A549 (cell line): ENCODE results near the gene ACSBG1. TPM values are rescaled to one million over a fixed set of nuclear protein-coding genes. Genes with fewer than 3 reads are reported as not detected.

Experiments
- ATAC-seq, 2 experiments: fragments of 200-7000 bp in 1 of 2; fragments of >200 bp in 1 of 2; cut with Nextera tagmentation in 1 of 2; cut with Tn5 transposase in 1 of 2; 3 replicates each; pipeline versions ENCODE4 v1.8.0 to v1.9.1; 2018 to 2020; ENCODE audit warnings: mild to moderate bottlenecking in 1 of 2, moderate library complexity in 1 of 2
- CTCF ChIA-PET: fragments of 300-600 bp; sonication (Branson Sonifier 250); formaldehyde crosslinking; extraction: SDS; loops from one replicate; lab custom pipeline; 2021; ENCODE audit warnings: antibody characterized with exemption, inconsistent platforms; lab: Yijun Ruan, JAX
- POLR2A ChIA-PET: fragments of 350-600 bp; formaldehyde crosslinking; extraction: SDS; loops from one replicate; lab custom pipeline; 2021; ENCODE audit warnings: antibody characterized with exemption, inconsistent platforms; lab: Yijun Ruan, JAX
- DNase-seq, 2 experiments: peaks; one replicate each; pipeline versions ENCODE4 v3.0.0 to v3.0.0-alpha.2; 2011 to 2016; ENCODE audit warnings: low read depth in 1 of 2, low spot score in 1 of 2
- FAIRE-seq: peaks from 2 replicates; lab custom pipeline; 2011; peaks lifted over from hg19 to GRCh38; lab: Jason Lieb, UNC
- H3K27ac ChIP-seq, 2 experiments: fragments of >200 bp; sonication (Bioruptor Twin); formaldehyde crosslinking; 3 replicates each; pipeline ENCODE4 v1.5.1; 2016 to 2017
- H3K4me1 ChIP-seq: fragments of >200 bp; sonication (Bioruptor Twin); formaldehyde crosslinking; 3 replicates; pipeline ENCODE4 v1.6.1; 2016
- H3K4me2 ChIP-seq: fragments of >200 bp; sonication (Bioruptor Twin); formaldehyde crosslinking; 3 replicates; pipeline ENCODE4 v1.6.1; 2016
- H3K4me3 ChIP-seq: fragments of >200 bp; sonication (Bioruptor Twin); formaldehyde crosslinking; 3 replicates; pipeline ENCODE4 v1.5.1; 2016
- H3K9me3 ChIP-seq: fragments of >200 bp; sonication (Bioruptor Twin); formaldehyde crosslinking; 3 replicates; pipeline ENCODE4 v1.6.1; 2016
- CBX8 ChIP-seq: fragments of 200-600 bp; sonication (generic); IDR thresholded peaks from 2 replicates; pipeline ENCODE4 v1.6.1; 2016
- CEBPB ChIP-seq, 2 experiments: fragments of >200 bp in 1 of 2; sonication (Bioruptor Twin) in 1 of 2; formaldehyde crosslinking in 1 of 2; IDR thresholded peaks; 2 replicates each; pipeline ENCODE4 v1.6.1; 2012 to 2016
- EHF ChIP-seq: fragments of 250-450 bp; sonication (Bioruptor Pico); IDR thresholded peaks from 2 replicates; pipeline ENCODE4 v1.5.0; 2020; ENCODE audit warnings: mild to moderate bottlenecking
- FOSB ChIP-seq: fragments of 250-450 bp; sonication (Bioruptor Pico); IDR thresholded peaks from 2 replicates; pipeline ENCODE4 v1.5.0; 2020; ENCODE audit warnings: mild to moderate bottlenecking, moderate library complexity
- FOSL2 ChIP-seq, 2 experiments: fragments of 450-650 bp in 1 of 2; fragments of >200 bp in 1 of 2; sonication (Bioruptor Twin) in 1 of 2; formaldehyde crosslinking; IDR thresholded peaks; 2 replicates each; pipeline versions ENCODE4 v1.5.0 to v1.6.1; 2016 to 2020; ENCODE audit warnings: mild to moderate bottlenecking in 1 of 2, moderate library complexity in 1 of 2
- HEYL ChIP-seq: fragments of 250-450 bp; sonication (Bioruptor Pico); IDR thresholded peaks from 2 replicates; pipeline ENCODE4 v1.8.0; 2021; ENCODE audit warnings: mild to moderate bottlenecking, moderate library complexity
- HOXB5 ChIP-seq: fragments of 250-450 bp; sonication (Bioruptor Pico); IDR thresholded peaks from 2 replicates; pipeline ENCODE4 v1.5.0; 2020; ENCODE audit warnings: mild to moderate bottlenecking, moderate library complexity
- KDM5A ChIP-seq: fragments of 200-600 bp; sonication (generic); IDR thresholded peaks from 2 replicates; pipeline ENCODE4 v1.6.1; 2016; ENCODE audit warnings: antibody characterized with exemption, mild to moderate bottlenecking
- MYC ChIP-seq: IDR thresholded peaks from 2 replicates; pipeline ENCODE4 v1.6.1; 2012; ENCODE audit warnings: mild to moderate bottlenecking, inconsistent platforms, low read length, improper control_type of control experiment, borderline replicate concordance
- NPAS2 ChIP-seq: fragments of 250-450 bp; sonication (Bioruptor Pico); IDR thresholded peaks from 2 replicates; pipeline ENCODE4 v1.8.0; 2022; ENCODE audit warnings: mild to moderate bottlenecking, moderate library complexity, borderline replicate concordance
- POLR2A ChIP-seq: IDR thresholded peaks from 2 replicates; pipeline ENCODE4 v1.6.1; 2012; ENCODE audit warnings: mild to moderate bottlenecking, low read length
- POLR2AphosphoS2 ChIP-seq: conservative IDR thresholded peaks from 2 replicates; pipeline ENCODE4 v1.6.1; 2012; ENCODE audit warnings: low read length, improper control_type of control experiment, inconsistent platforms
- RAD21 ChIP-seq, 2 experiments: fragments of >200 bp in 1 of 2; sonication (Bioruptor Twin) in 1 of 2; formaldehyde crosslinking in 1 of 2; IDR thresholded peaks in 1 of 2; conservative IDR thresholded peaks in 1 of 2; 2 replicates in 1 of 2; 3 replicates in 1 of 2; pipeline ENCODE4 v1.6.1; 2012 to 2018; ENCODE audit warnings: inconsistent platforms in 1 of 2
- RCOR1 ChIP-seq: fragments of 150-350 bp; IDR thresholded peaks from 2 replicates; pipeline ENCODE4 v1.6.1; 2014; ENCODE audit warnings: antibody characterized with exemption, low read length, low read depth
- RFX5 ChIP-seq: fragments of 450-650 bp; IDR thresholded peaks from 2 replicates; pipeline ENCODE4 v1.7.1; 2014; ENCODE audit warnings: antibody characterized with exemption, mild to moderate bottlenecking, moderate library complexity
- RNF2 ChIP-seq: fragments of 200-600 bp; sonication (generic); IDR thresholded peaks from 2 replicates; pipeline ENCODE4 v1.6.1; 2016; ENCODE audit warnings: low read depth, mild to moderate bottlenecking, antibody characterized with exemption, moderate library complexity, borderline replicate concordance
- SMC3 ChIP-seq: fragments of >200 bp; sonication (Bioruptor Twin); formaldehyde crosslinking; IDR thresholded peaks from 3 replicates; pipeline ENCODE4 v1.6.1; 2018; ENCODE audit warnings: inconsistent platforms
- ZFP36 ChIP-seq: fragments of 450-650 bp; IDR thresholded peaks from 2 replicates; pipeline ENCODE4 v1.6.1; 2014; ENCODE audit warnings: borderline replicate concordance; ENCODE audit not compliant: partially characterized antibody
- ZNF302 ChIP-seq: fragments of 250-450 bp; sonication (Bioruptor Pico); IDR thresholded peaks from 2 replicates; pipeline ENCODE4 v1.9.0; 2021; ENCODE audit warnings: inconsistent platforms, mild to moderate bottlenecking, moderate library complexity
- ZSCAN20 ChIP-seq: fragments of 250-450 bp; sonication (Bioruptor Pico); IDR thresholded peaks from 2 replicates; pipeline ENCODE4 v1.8.0; 2022; ENCODE audit warnings: mild to moderate bottlenecking, moderate library complexity
- WGBS: methylation state at CpG from one replicate; pipeline ENCODE4 v1.1.6; 2017; ENCODE audit errors: missing lambda C conversion rate; 5-methylcytosine and 5-hydroxymethylcytosine counted together
- polyA plus RNA-seq, 4 experiments: library from polyadenylated mRNA; depleted of rRNA in 3 of 4; stranded (reverse); fragments of >200 nt; fragmentation: RNase III in 1 of 4; extraction: RNeasy Plus Mini Kit Qiagen cat#74134 plus additional on column Dnase treatment in 1 of 4; gene quantifications; 2 replicates in 3 of 4; 3 replicates in 1 of 4; pipeline ENCODE4 v1.2.3, GENCODE V29; 2011 to 2017
- TF ChIP-seq, protein P1 (sequence below): fragments of 250-450 bp; sonication (Bioruptor Pico); IDR thresholded peaks from 2 replicates; pipeline ENCODE4 v1.5.0; 2021; ENCODE audit warnings: mild to moderate bottlenecking, moderate library complexity, borderline replicate concordance

The ACSBG1 gene
- polyA plus RNA-seq, 2 of the 4 experiments (the other 2 are of a cell fraction): 0.15 to 0.21 TPM

DNA sequence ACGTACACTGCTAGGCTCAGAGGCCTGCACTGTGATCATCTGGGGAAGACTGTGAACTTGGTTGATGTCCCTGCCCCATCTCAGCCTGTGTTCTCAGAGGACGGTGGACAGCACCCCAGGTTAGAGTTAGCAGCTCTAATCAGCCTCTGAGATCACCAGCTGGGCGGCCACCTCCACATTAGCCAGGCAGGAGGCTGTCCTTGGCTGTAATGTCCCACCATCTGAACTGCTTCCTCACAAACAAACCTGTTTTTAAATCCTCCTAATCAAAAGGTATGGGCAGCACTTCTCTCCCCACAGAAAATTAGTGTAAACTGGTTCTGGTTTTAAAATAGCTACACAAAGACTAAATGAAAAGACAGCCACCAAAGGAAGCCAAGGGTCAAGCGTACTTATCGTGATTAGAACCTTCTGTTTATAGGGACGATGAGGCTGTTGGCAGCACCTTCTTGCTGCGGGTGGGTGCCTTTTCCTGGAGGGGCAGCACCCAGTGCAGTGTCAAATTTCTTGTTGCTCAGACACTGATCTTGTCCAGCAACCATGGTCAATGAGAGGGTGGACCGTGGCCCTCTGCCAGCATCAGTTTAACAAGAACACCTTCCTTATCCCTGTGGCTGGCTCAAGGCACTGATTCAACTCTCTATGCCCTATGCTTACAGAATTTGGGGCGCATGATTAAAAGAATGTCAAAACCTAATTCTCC lies 24.6 kb downstream of the ACSBG1 start (continued):
- no peak for TF ChIP-seq NPAS2 (CRISPR knock-in tag)
- no peak for TF ChIP-seq MYC
- no peak for TF ChIP-seq HEYL (CRISPR knock-in tag)

DNA sequence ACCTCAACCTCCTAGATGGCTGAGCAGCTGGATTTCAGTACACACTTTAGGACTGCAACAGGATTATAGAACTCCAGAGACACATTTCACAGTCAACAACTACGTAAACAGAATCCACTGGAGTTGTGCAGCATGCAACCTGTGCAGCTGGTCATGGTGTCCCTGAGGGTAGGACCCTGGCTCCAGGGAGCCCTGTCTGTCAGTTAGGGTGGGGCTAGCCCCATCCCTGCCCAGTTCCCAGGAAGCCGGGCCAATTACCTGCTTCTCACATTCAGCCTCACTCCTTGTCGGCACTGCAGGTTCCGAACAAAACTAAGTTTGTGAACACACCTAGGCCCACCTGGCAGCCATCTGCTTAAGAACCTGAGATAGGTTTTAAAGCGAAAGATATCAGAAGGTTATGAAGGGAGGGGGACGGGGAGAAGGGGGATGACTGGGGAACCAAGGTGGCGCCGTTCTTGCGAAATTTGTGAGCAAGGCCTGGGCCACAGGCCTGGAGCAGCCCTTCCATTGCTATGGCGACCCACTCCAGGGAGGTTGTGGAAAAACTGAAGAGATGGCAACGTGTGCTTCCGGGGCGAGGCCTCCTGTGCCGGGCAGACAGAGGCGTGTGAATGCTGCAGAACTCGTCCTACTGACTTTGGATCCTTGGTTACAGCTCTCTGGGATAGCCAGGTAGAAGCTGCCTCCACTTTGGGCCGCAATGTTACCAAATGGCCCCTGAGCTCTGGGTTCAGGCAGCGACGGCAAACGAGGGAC lies 25.3 kb downstream of the ACSBG1 start:
- Histone ChIP-seq H3K27ac (no peak overlapping the region), H3K9me3 (no peaks in the 10 kb centered on the region), H3K4me3 (no peak overlapping the region), H3K4me1 (peaks cover 30% of the 10 kb centered on the region), H3K4me2 (no peak overlapping the region)
- CTCF ChIA-PET: interaction anchor here (1.3 to 2.7 kb wide), 3 partner anchors 14 to 33 kb away, joined by 4 to 7 read pairs (median 4); no protein-coding TSS in a partner anchor
- DNase-seq (no peak), ATAC-seq (no peak), FAIRE-seq (no peak)
- WGBS: 89% methylated on average over 20 of the region's 20 CpGs
- POLR2A ChIA-PET: no interaction called here
- no peak for TF ChIP-seq ZFP36
- TF ChIP-seq CBX8: no peak
- TF ChIP-seq RNF2: no peak
- peak in 1 of 2 experiments; percentile 5; a peak in 1 of 4 replicates for TF ChIP-seq CEBPB (IDR thresholded peaks at IDR 0.05)
- TF ChIP-seq KDM5A: no peak
- TF ChIP-seq HOXB5 (CRISPR knock-in tag): no peak
- no peak for TF ChIP-seq ZNF302 (CRISPR knock-in tag)

DNA sequence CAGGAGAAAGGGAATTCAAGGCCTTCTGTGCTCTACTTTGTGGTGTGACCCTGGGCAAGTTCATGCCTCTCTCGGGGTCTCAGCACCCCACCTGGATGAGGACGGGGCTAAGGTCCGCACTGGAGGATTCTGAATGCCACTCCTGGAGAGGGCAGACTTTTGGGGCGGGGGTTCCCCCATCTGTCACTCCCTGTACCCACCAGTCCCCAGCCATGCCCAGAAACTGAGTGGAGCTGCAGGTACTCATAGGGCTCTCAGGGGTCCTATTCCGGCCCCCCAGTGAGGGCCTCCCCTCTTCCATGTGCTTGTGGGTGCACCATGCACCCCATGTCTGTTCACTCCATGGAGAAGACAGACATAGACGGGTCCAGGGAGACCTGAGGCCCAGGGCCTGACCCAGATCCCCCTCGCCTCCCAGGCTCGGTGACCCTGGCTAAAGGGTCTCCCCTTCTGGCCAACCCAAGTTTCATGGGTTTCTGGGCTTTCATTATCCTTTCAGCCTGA lies 26.0 kb downstream of the ACSBG1 start:
- FAIRE-seq (no peak), DNase-seq (no peak), ATAC-seq (no peak)
- Histone ChIP-seq H3K4me2 (no peak overlapping the region), H3K4me1 (peaks cover 27% of the 10 kb centered on the region)
- POLR2A ChIA-PET: no interaction called here
- 75% methylated on average over 7 of the region's 8 CpGs for WGBS
- TF ChIP-seq RFX5 (no peak), FOSL2 (IDR thresholded peaks at IDR 0.05) (no peak), FOSL2 (CRISPR knock-in tag; IDR thresholded peaks at IDR 0.05) (no peak), RAD21 (conservative IDR thresholded peaks at IDR 0.05 in 1 of 2, IDR thresholded peaks at IDR 0.05 in 1 of 2) (no peak), RCOR1 (no peak), POLR2AphosphoS2 (no peak), POLR2A (no peak), EHF (CRISPR knock-in tag) (no peak), SMC3 (no peak), FOSB (CRISPR knock-in tag) (no peak), ZSCAN20 (CRISPR knock-in tag) (no peak)
- TF ChIP-seq, protein P1, sequence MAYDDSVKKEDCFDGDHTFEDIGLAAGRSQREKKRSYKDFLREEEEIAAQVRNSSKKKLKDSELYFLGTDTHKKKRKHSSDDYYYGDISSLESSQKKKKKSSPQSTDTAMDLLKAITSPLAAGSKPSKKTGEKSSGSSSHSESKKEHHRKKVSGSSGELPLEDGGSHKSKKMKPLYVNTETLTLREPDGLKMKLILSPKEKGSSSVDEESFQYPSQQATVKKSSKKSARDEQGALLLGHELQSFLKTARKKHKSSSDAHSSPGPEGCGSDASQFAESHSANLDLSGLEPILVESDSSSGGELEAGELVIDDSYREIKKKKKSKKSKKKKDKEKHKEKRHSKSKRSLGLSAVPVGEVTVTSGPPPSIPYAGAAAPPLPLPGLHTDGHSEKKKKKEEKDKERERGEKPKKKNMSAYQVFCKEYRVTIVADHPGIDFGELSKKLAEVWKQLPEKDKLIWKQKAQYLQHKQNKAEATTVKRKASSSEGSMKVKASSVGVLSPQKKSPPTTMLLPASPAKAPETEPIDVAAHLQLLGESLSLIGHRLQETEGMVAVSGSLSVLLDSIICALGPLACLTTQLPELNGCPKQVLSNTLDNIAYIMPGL (CRISPR knock-in tag): no peak
- TF ChIP-seq, all 56 proteins: peak for 0
- H3K27ac ChIP-seq: no peak overlapping the region
- no peaks in the 10 kb centered on the region for H3K9me3 ChIP-seq
- CTCF ChIA-PET: interaction anchor here (1.3 to 2.7 kb wide), 3 partner anchors 13 to 33 kb away, joined by 4 to 7 read pairs (median 4); no protein-coding TSS in a partner anchor
- no peak overlapping the region for H3K4me3 ChIP-seq
